RKO (cell line): ENCODE results near the gene CYP1A2.

ENCODE experiments used
- DNase-seq: peaks from one replicate; pipeline ENCODE4 v3.0.0-alpha.2; 2016; ENCODE audit warnings: low spot score

CYP1A2 gene

DNA sequence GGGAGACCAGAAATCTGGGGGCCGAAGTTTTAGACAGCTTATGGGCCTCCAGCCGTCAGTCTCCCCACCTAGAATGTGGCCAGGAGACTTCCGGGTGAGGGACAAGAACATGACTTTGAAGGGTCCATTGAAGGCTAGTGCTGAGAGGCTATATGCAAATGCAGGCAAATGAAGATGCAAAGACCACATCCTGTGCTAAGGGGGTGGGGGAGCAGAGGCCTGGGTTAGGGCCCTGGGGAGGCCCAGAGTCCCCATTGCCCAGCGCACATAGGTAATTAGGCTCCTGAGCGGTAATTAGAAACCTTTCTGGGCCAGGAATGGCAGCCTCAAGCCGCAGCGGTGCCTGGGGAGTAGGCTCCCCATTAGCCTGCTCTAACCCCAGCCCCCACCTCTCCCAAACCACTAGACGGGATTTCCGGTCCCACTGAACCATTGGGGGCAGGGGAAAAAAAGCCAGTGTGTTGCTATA is 40.1 kb downstream of the CYP1A2 start:
- no peak for DNase-seq

DNA sequence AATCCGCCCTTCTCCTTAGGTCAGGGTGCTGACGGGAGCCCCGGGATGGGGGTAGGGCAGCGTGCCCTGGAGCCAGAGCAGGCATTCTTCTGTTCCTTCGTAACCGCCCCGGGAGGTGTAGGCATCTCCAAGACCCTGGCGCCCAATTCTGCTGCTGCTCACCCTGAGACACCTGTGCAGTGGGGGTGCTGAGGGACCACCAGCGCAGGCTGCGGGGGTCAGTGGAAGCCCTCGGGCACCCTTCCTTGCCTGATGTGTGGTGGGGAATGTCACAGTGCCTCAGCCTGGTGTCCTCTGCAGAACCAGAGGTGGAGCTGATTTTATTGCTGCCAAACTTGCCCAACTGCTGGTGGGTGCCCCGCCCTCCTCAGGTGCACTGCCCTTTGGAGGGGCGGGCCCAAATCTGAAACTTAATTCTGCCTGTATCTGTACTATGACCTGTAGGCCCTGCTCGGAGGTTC is 40.6 kb downstream of the CYP1A2 start:
- no peak for DNase-seq

DNA sequence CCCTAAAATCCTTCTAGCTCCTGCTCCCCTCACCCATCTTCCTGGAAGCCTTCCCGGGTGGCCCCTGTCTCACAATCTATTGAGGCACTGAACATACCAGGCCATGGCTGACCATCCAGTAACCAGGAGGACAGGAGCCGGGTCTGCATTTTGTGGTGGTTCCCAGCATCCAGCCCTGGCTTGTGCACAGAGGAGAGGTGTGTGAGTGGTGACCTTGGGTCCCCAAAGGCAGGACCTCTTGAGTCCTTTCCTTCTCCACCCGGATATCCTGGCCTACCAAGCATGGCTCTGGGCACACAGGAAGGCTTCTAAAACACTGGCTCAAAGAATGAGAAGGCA is 41.1 kb downstream of the CYP1A2 start:
- DNase-seq: no peak

DNA sequence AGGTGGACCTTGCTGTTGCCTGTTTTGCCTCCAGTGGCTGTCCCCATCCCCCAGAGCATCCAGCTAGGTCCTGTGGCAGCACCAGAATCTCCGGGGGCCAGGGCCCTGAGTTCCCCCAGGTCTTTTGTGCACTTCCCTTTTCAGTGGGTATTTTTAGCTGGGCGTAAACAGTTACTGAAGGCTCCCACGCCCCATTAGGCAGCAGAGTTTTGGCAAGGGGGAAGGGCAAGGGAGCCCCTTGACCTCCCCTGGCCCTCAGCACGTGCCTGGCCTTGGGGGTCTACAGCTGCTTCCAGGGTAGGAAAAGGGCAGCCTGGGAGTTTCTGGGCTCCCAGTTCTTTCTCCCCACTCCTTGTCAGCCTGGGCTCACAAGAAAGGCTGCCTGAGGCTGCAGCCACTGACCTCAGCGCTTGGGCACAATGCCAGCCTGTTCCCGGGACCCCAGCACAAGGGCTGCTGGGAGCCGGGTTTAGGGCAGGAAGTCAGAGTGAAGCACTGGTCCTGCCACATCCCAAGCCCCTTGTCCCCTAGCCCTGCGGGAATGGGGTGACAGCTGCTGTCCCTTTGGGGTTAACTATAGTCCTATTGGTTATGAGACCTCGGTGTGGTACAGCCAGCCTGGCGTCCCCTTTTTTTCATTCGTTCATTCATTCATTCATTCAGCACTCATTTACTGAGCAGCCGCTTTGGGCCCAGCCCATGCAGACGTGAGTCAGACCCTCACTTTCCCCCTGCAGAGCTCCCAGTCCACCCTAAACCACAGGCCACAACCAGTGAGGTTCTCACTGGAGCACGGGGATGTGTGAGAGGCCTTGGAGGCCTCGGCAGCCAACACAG is 41.7 kb downstream of the CYP1A2 start:
- DNase-seq: no peak

DNA sequence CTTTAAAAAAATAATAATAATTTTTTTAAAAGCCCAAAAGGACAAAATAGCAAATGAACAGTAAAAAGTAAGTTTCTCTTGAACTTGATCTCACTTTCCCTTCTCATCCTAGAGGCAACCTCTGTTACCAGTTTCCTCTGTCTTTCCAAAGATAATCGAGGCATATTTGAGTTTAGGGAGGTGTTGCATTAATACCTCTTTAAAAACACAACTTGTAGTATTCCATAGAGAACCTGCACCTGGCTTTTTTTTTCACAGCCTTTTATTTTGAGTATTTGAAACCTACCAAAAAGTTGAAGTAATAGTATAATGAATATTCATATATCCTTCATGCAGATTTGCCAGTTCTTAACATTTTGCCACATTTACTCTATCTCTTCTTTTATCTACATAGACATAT is 42.4 kb downstream of the CYP1A2 start:
- DNase-seq: no peak

DNA sequence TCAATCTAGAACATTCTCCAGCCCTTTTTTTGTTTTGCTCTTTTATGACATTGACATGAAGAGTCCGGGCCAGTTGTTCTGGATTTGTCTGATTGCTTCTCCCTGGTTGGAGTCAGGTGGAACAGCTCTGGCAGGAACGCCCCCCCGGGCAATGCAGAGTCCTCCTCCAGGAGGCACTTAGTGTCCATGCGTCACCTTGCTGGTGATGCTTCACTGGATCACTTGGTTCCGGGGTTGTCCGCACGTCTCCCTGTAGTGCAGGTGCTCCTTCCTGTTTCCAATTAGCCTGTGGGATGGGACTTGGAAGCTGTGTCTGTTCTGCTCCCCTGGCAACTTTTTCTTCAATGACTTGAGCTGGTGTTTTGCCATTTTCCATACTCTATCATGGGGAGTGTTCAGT is 43.0 kb downstream of the CYP1A2 start:
- no peak for DNase-seq

DNA sequence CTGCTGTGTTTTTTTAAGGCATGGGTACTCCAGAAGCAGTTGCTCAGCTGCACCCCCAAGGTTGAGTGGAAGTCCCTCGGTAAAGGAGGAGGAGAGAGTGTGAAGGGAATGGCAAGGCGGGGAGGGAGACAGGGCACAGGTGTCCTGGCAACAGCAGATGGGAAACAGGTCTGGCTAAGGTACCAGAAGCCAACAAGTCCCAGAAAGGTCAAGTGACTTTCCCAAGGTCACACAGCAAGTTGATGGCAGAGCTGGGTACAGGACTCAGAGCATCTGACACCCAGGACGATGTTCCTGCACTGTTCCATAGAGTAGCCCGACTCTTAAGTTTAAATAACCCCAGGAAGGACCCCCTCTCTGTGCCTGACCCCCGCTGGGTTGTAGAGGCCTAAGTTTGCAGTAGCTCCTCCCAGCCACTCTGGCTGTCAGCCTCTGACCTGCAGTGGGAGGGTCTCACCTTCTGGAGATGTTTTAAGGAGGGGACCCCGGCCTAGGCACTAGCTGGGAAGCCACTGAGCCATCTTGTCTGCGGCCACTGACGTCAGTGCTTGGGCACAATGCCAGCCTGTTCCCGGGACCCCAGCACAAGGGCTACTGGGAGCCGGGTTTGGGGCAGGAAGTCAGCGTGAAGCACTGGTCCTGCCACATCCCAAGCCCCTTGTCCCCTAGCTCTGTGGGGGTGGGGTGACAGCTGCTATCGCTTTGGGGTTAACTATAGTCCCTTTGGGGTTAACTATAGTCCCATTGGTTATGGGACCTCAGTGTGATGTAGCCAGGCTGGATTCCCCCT is 43.8 kb downstream of the CYP1A2 start:
- DNase-seq: no peak

DNA sequence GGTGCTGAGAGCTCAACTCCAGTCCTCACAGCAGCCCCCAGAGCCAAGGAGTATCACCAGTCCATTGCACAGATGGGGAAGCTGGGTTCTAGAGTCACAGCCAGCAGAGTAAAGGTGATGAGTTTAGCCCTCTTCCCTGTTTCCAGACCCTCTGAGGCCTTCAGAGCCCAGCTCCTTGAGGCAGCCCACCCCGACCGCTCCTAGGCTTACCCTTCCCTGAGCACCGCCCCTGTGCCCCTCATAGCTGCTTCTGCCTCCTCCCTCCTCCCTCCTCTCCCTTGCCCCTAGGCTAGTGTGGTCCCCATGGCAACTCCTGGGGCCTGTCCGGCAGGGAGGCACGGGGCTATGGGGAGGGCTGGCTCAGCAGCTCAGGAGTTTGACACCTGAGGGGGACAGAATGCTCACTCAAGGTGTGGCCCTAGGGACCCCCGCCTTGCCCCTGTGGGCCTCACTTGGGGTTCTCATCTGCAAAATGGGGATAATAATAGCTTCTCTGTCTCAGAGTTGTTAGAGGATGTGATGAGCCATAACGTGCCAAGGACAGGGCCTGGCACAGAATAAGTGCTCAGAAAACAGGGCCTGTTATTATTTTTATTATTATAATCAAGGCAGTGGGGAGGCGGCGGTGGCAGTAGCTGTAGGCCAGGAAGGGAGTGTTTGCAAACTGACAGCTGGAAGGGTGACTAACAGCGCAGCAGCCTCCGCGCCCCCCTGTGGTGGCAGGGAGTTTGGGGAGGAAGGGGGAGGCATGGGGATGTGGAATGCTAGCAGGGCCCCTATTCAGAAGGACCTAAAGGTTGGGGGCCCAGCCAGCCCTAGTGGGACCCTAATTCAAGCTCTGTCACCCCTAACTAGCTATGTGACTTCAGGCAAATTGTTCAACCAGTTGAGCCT is 44.7 kb downstream of the CYP1A2 start:
- no peak for DNase-seq

DNA sequence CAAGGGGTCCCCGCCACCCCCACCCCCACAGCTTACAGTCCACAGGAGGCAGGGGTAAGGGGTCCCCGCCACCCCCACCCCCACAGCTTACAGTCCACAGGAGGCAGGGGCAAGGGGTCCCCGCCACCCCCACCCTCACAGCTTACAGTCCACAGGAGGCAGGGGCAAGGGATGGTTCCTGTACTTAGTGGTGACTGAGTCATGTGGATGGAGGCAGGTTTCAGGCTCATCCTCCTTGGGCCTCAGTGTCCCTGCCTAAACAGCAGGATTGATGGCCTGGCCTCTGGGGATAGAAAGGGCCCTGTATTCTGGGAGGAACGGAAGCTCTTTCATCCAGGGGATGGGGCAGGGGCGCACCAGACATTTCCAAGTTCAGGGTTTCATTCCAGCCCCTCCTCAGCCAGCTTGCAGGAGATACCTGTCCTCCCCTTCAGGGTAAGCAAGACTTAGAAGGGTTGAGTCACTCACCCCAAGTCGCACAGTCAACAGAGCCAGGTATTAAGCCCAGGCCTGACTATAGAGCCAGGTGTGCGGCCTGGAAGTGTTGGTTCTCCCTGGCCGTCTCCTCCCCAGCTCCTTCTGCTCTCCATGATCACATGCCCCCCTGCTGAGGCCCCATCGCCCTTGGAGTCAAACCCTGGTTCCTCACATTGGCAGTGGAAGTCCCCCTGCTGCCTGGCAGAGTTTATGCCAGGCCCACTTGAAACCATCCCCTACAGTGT is 45.8 kb downstream of the CYP1A2 start:
- no peak for DNase-seq

DNA sequence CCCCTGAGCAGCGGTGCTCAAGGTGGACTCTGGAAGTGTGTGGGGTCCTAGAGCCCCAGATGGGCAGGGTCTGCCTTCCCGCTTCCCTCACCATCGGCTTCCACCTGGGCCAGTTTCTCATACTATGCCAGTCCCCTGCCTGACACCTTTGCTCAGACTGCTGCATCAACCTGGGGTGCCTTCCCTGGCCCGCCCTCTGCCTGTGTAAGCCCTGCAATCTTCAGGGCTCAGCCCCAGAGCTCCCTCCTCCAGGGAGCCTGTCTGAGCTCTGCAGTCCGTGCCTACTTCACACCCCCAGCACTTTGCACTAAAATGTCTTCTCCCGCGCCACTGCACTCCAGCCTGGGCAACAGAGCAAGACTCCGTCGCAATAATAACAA is 46.3 kb downstream of the CYP1A2 start:
- DNase-seq: no peak

DNA sequence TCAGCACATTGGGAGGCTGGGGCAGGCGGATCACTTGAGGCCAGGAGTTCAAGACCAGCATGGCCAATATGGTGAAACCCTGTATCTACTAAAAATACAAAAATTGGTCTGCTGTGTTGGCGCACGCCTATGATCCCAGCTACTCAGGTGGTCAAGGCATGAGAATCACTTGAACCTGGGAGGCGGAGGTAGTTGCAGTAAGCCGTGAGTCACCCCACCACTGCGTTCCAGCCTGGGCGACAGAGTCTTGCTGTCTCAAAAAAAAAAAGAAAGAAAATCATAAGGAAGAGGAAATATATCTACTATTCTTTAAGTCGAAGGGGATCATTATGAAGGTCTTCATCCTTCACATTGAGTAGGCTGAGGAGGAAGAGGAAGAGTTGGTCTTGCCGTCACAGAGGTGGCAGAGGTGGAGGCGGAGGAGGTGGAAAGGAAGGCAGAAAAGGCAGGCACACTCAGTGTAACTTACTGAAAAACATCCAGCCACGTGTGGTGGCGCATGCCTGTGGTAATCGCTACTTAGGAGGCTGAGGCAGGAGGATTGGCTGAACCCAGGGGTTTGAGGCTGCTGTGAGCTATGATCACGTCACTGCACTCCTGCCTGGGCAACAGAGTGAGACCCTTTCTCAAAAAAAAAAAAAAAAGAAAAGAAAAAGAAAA is 47.5 kb downstream of the CYP1A2 start:
- DNase-seq: no peak

DNA sequence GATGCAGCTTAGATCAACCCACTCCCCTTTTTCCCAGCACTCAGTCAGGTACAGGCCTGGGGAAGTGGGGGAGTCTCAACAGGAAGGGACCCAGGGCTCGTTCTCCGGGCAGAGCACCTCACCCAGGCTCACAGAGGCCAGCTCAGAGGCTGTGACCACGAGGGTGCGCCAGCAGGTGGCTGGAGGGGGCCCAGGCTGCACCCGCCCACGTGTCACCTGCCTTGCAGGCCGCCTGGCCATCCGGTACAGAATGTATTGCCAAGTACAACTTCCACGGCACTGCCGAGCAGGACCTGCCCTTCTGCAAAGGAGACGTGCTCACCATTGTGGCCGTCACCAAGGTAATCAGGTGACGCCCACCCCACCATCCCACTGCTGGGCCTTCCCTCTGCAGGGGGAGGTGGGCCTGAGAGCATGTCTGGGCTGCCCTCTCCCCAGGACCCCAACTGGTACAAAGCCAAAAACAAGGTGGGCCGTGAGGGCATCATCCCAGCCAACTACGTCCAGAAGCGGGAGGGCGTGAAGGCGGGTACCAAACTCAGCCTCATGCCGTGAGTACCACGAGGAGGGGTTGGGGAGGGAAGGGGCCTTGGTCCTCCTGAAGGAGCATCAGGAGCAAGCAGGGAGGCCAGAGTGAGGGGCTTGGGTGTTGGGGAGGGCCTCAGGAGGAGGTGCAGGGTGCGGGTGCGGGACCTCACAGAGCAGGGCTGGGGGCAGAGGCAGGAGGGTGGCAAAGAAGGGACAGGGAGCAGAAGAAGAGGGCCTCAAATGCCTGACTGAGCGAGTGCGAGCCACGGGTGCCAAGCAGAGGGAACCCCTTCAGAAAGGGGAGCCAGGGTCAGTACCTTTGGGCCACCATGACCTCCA is 50.0 kb downstream of the CYP1A2 start:
- DNase-seq: no peak

DNA sequence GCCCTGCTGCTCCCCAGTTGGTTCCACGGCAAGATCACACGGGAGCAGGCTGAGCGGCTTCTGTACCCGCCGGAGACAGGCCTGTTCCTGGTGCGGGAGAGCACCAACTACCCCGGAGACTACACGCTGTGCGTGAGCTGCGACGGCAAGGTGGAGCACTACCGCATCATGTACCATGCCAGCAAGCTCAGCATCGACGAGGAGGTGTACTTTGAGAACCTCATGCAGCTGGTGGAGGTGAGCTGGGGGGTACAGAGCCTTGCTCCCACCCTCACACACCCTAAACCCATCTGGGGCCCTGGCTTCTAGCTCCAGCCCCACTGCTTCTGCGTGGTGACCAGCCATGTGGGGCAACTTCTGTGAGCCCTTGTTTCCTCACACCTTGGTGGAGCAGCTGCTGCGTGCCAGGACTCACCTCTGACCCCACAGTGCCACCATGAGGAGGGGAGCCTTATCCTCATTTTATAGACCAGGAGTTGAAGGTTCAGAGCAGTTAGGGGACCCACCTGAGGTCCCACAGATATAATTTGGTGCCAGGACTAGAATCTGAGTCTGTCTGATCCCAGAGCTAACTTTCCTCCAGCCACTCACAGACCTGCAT is 50.7 kb downstream of the CYP1A2 start:
- no peak for DNase-seq

DNA sequence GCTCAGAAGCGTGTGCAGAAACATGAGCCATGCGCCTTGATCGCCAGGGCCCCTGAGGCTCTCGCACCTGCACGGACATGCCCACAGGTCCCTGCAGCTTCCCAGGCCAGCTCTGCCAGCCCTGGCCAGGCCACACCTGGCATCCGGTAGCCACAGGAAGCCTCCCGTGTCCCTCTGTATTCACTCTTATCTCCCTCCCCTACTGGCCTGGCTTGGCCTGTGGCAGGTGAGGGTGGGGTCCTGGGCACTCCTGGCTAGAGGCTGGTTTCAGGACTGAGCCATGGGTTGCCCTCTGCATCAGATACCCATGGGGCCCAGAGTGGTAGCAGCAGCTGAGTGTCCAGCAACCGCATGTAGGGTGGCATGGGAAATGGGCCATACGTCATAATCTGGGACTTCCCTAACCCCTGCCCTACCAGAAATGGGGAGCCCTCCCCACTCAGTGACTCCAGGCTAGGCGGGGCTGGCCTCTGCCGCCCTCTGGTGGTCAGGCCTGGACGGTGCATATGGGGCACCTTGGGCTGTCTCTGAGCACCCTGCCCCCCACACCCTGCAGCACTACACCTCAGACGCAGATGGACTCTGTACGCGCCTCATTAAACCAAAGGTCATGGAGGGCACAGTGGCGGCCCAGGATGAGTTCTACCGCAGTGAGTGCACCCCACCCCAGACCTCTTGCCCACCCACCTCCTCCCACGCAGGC is 51.4 kb downstream of the CYP1A2 start:
- DNase-seq: peak; percentile 76

DNA sequence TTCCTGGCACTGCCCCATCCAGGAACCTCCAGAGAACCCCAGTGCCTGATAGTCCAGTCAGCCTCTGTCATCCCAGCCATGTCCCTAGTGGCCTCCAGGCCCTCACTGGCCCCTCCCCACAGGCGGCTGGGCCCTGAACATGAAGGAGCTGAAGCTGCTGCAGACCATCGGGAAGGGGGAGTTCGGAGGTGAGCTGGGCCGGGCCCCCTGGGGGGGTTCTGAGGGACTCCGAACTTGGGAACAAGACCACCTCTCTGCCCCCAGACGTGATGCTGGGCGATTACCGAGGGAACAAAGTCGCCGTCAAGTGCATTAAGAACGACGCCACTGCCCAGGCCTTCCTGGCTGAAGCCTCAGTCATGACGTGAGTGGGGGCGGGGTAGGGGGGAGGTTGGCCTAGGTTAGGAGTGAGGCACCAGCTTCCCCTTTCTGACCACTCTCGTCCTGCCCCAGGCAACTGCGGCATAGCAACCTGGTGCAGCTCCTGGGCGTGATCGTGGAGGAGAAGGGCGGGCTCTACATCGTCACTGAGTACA is 52.0 kb downstream of the CYP1A2 start:
- no peak for DNase-seq

DNA sequence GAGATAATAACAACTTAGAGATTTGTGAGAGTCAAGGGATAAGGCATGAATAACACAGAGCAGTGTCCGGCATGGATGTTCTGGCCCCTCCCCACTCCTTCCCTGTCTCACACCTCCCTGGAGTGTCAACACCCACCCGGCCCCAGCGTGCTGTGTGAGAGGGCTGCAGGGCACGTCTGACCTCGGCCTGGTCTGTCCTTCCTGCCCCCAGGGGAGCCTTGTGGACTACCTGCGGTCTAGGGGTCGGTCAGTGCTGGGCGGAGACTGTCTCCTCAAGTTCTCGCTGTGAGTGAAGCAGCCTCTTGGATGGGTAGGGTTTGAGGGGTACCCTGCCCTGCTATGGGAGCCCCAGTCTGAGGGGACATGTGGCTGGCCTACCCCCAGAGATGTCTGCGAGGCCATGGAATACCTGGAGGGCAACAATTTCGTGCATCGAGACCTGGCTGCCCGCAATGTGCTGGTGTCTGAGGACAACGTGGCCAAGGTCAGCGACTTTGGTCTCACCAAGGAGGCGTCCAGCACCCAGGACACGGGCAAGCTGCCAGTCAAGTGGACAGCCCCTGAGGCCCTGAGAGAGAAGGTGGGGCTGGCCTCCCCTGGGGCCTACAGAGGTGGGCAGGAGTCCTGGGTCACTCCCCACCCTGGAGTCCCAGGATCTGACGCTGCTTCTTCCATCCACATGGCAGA is 52.8 kb downstream of the CYP1A2 start:
- DNase-seq: no peak

DNA sequence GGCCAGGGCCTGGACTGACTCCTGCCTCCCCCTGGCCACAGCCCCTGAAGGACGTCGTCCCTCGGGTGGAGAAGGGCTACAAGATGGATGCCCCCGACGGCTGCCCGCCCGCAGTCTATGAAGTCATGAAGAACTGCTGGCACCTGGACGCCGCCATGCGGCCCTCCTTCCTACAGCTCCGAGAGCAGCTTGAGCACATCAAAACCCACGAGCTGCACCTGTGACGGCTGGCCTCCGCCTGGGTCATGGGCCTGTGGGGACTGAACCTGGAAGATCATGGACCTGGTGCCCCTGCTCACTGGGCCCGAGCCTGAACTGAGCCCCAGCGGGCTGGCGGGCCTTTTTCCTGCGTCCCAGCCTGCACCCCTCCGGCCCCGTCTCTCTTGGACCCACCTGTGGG is 53.6 kb downstream of the CYP1A2 start:
- DNase-seq: no peak

DNA sequence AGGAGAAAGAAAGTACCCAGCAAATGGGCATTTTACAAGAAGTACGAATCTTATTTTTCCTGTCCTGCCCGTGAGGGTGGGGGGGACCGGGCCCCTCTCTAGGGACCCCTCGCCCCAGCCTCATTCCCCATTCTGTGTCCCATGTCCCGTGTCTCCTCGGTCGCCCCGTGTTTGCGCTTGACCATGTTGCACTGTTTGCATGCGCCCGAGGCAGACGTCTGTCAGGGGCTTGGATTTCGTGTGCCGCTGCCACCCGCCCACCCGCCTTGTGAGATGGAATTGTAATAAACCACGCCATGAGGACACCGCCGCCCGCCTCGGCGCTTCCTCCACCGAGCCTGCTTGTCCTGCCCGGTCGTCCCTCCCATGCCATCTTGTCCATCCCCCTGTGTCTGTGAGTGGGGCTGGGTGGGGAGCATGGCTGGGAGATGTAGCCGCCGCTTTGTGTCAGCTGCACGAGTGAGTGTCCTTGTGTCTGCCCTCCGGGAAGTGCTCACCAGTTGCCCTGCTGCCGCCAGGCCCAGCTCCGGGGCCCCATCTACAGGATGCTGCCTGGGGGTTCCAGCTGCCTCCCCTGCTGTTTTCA is 54.3 kb downstream of the CYP1A2 start:
- DNase-seq: no peak
